HG02763 (cell line): ENCODE results near the gene TSC1.

Experiments used
- ATAC-seq: cut with Tn5 transposase; IDR thresholded peaks from one replicate; pipeline ENCODE4 v1.9.1; 2021; ENCODE audit warnings: mild to moderate bottlenecking, moderate library complexity; ENCODE audit not compliant: unreplicated experiment

Gene TSC1

DNA sequence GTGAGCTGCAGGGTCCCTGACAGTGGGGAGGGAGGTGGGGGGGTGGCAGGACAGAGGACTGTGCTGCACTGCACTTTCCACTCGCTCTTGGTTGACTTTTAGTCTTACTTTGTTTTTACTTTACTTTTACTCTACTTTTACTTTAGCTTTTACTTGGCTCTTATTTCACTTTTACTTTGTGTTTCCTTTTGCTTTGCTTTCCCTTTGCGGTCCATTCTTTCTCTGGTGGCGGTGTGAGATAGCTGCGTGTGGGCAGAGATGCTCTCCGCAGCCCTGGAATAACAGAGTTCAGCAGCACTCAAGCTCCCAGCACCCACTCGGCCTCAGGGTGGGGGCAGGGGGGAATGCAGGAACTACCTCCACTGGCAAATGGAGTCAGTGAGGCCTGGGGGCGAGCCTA lies 71.0 kb downstream of the TSC1 start:
- no peak for ATAC-seq

GRCh38 chr9:132869266-132869665 lies 75.2 kb downstream of the TSC1 start:
- no peak for ATAC-seq

- no peak for ATAC-seq
Observed at GRCh38 chr9:132866898-132867297, 77.5 kb downstream of the TSC1 start.

- no peak for ATAC-seq
Observed at GRCh38 chr9:132864691-132865090, 79.7 kb downstream of the TSC1 start.

GRCh38 chr9:132864277-132864676 lies 80.1 kb downstream of the TSC1 start:
- no peak for ATAC-seq

- ATAC-seq, result no peak
Observed at GRCh38 chr9:132863096-132863495, 81.3 kb downstream of the TSC1 start.

GRCh38 chr9:132862533-132862932 lies 81.9 kb downstream of the TSC1 start:
- ATAC-seq, result no peak

- ATAC-seq, result no peak
Observed at GRCh38 chr9:132861666-132862065, 82.8 kb downstream of the TSC1 start.

GRCh38 chr9:132858751-132859150 lies 85.7 kb downstream of the TSC1 start:
- no peak for ATAC-seq

- no peak for ATAC-seq
Observed at GRCh38 chr9:132857616-132858342, 86.6 kb downstream of the TSC1 start.

- ATAC-seq, result no peak
Observed at GRCh38 chr9:132857031-132857430, 87.4 kb downstream of the TSC1 start.

DNA sequence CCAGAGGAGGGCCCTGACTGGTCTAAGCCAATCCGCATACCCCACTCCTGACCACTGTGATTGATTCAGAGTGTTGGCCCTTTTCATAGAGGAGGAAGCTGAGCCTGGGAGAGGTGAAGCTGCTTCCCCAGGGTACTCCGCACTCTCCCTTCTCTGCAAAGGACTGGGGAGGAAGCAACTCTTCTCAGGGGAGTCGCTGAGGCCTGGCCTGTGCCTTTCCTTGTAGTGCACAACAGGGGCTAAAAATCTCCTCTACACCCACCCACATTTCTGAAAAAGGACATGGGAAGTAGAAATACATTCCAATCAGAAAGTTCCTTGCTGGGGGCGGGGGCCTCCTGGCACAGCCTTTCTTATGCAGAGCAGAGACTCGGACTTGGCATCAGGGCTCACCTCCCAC lies 88.5 kb downstream of the TSC1 start:
- ATAC-seq, result no peak

- ATAC-seq, result no peak
Observed at GRCh38 chr9:132854832-132855231, 89.6 kb downstream of the TSC1 start.

- no peak for ATAC-seq
Observed at GRCh38 chr9:132853482-132853881, 90.9 kb downstream of the TSC1 start.

- no peak for ATAC-seq
Observed at GRCh38 chr9:132849185-132849706, 95.2 kb downstream of the TSC1 start.

DNA sequence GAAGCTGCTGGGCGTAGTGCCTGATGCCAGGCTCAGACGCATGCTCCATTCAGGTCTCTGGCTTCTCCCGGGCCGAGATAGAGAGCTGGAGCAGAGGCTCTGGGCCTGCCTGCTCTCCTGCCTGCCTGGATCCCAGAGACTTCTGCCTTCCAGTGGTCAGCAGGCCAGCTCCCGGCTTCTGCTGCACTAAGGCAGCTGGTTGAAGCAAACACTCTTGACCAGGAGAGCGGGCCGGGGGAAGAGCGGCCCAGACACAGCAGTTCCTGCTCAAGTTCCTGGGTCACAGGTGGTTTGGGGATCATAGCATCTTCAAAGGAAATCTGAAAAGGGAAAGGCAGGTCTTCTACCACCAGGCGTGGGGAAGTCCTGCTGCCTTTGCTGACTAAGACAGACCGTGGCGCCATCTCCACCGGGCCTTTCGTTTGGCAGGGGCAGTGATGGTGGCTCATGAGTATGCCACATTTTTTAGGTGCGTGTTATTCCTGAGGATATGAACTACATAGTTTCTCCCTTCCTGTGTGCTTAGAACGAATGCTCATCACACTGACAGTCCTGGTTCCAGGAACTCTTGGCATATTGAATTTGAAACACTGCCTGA lies 97.4 kb downstream of the TSC1 start:
- ATAC-seq, result no peak

DNA sequence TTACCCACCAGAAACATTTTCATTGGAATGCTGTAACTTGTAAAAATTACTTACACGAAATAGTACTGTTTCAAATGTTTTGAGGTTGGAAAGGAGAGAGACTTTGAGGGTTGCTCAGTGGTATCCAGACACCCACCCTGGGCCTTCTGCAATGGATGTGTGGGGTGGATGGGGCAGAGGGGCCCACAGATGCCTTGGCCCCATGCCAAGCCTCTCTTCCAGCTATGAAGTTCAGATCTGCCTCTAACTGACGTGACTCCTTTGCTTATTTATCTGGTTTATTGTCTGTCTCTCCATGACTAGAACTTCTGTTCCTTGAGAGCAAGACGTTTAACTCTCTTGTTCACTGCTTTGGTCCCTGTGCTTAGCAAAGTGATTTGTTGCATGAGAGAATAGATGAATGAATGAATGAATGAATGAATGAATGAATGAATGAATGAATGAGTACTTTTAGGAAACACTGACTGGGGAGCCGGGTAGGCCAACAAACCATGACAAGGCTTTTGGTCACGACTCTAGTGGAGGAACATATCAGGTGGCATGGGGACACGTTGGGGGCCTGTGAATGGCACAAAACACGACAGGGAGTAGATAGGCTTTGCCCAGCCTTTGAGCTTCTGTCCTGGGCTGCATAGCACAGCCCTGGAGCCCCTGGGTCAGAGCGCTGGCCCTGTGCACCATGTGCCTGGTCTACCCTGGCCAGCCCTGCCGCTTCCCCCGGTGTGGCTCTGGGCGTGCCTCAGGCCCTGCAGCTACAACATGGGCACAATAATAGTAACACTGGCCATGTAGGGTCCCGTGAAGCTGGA lies 98.1 kb downstream of the TSC1 start:
- no peak for ATAC-seq

GRCh38 chr9:132842124-132843044 lies 102.0 kb downstream of the TSC1 start:
- no peak for ATAC-seq
